ENCODE results near the gene NLGN1. TPM values are rescaled to one million over a fixed set of nuclear protein-coding genes. Genes with fewer than 3 reads are reported as not detected.

NLGN1 gene
- total and polyA plus RNA-seq, 2 of the 13 experiments (the other 11 are each of a cell fraction or from before 2014, with no cell fraction given): not detected

DNA sequence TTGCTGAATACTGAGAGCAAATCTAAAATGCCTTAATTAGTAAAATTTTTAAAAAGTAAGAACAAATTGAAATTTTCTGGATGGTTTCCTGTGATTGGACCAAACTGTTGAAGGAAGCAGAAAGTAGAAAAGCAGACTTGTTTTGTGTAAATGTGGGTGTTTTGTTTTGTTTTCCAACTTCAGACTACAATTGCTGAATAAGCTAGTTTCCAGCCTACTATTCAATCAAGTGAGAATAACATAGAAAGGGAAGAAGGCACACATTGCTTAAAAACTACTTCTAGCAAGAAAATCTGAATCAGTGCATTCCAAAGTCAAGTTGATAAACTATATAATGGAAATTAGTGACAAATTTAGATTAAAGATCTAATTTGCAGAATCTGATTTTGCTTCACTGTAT, 519.3 kb downstream of the NLGN1 start:
- no peaks in the 10 kb centered on the region for H3K9me3 ChIP-seq (ENCODE audit: low read length)
- no peak overlapping the region for H3K4me2 ChIP-seq (ENCODE audit: low read depth, low read length)
- no peak for ATAC-seq
- peak; percentile 43; the same call in 1 of the 2 replicates for TF ChIP-seq MAFF (IDR thresholded peaks at IDR 0.05; ENCODE audit: low read depth, low read length)
- TF ChIP-seq MEIS1 (CRISPR knock-in tag; IDR thresholded peaks at IDR 0.05; ENCODE audit: borderline replicate concordance): no peak
- TF ChIP-seq, protein P1, sequence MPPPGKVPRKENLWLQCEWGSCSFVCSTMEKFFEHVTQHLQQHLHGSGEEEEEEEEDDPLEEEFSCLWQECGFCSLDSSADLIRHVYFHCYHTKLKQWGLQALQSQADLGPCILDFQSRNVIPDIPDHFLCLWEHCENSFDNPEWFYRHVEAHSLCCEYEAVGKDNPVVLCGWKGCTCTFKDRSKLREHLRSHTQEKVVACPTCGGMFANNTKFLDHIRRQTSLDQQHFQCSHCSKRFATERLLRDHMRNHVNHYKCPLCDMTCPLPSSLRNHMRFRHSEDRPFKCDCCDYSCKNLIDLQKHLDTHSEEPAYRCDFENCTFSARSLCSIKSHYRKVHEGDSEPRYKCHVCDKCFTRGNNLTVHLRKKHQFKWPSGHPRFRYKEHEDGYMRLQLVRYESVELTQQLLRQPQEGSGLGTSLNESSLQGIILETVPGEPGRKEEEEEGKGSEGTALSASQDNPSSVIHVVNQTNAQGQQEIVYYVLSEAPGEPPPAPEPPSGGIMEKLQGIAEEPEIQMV (CRISPR knock-in tag; IDR thresholded peaks at IDR 0.05; ENCODE audit: low read depth): no peak
- peak; percentile 6 to 69; a peak in 2 of 4 replicates for TF ChIP-seq MAFK (conservative IDR thresholded peaks at IDR 0.05 in 1 of 2, IDR thresholded peaks at IDR 0.05 in 1 of 2; ENCODE audit: low read length in 2 of 2)
- no peak for TF ChIP-seq ZNF501 (CRISPR knock-in tag; IDR thresholded peaks at IDR 0.05)
- no peak overlapping the region for H3K27ac ChIP-seq (ENCODE audit: extremely low read length, insufficient read depth, low read length)
- no TSS peak for BruUV-seq (replicated peaks)
- H3K9ac ChIP-seq (ENCODE audit: insufficient read depth, low read depth, low read length): no peak overlapping the region
- H3K4me3 ChIP-seq (replicated peaks in 1 of 3; ENCODE audit: insufficient read depth in 1 of 3, low read depth in 2 of 3, low read length in 3 of 3): no peak overlapping the region
- DNase-seq (ENCODE audit: low spot score): no peak
- no peaks in the 10 kb centered on the region for H3K79me2 ChIP-seq (ENCODE audit: insufficient read depth, low read length)
- no peaks in the 10 kb centered on the region for H4K20me1 ChIP-seq (ENCODE audit: insufficient read depth, low read length)
- H3K27me3 ChIP-seq (ENCODE audit: control insufficient read depth in 1 of 2, insufficient read depth in 2 of 2, low read length in 2 of 2): no peaks in the 10 kb centered on the region
- no peaks in the 10 kb centered on the region for H3K36me3 ChIP-seq (replicated peaks in 1 of 2; ENCODE audit: control insufficient read depth in 1 of 2, insufficient read depth in 2 of 2, low read length in 2 of 2)
- no peak overlapping the region for H2AFZ ChIP-seq (ENCODE audit: low read length)
- POLR2A ChIA-PET: no interaction called here
- in situ Hi-C loops (cut with HindIII; ENCODE audit: extremely low pct_ligation_motif_present, low pct_unique_long_range_greater_than_20kb) (no loop called here), intact Hi-C loops (cut with micrococcal nuclease; ENCODE audit: unreplicated experiment) (no loop called here)
- CTCF ChIA-PET (ENCODE audit: low intra/inter-chr PET ratio, low total read pairs): no interaction called here
- no peaks in the 10 kb centered on the region for H3K4me1 ChIP-seq (ENCODE audit: insufficient read depth, low read length)
- no peak for FAIRE-seq

DNA sequence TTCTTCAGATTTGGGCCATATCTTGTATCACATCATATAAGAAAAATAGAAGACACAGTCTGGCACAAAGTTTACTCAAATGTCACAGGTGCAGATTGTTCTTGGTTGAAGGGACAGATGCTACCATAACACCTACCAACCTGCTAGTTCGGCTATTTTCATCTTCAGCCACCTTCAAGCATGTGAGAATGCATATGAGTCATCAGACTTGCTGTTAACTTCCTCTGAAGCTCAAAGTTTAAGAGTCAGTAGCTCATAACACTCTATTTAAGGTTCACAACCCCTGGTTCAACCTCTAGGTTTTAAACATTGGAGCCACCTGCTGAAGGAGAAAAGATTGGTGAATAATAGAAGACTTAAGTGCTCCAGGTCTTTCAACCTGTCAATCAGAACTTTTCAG, 522.8 kb downstream of the NLGN1 start:
- ATAC-seq (no peak), FAIRE-seq (no peak), DNase-seq (ENCODE audit: low spot score) (no peak)
- in situ Hi-C loops (cut with HindIII; ENCODE audit: extremely low pct_ligation_motif_present, low pct_unique_long_range_greater_than_20kb): no loop called here
- intact Hi-C loops (cut with micrococcal nuclease; ENCODE audit: unreplicated experiment): no loop called here
- H3K9me3 ChIP-seq (ENCODE audit: low read length): no peaks in the 10 kb centered on the region
- no peak overlapping the region for H3K27ac ChIP-seq (ENCODE audit: extremely low read length, insufficient read depth, low read length)
- 0% methylated on average over 1 of the region's 1 CpG for WGBS (ENCODE audit: low lambda C conversion rate)
- no peaks in the 10 kb centered on the region for H4K20me1 ChIP-seq (ENCODE audit: insufficient read depth, low read length)
- H3K9ac ChIP-seq (ENCODE audit: insufficient read depth, low read depth, low read length): no peak overlapping the region
- ChIA-PET POLR2A (no interaction called here), CTCF (ENCODE audit: low intra/inter-chr PET ratio, low total read pairs) (no interaction called here)
- H3K36me3 ChIP-seq (replicated peaks in 1 of 2; ENCODE audit: control insufficient read depth in 1 of 2, insufficient read depth in 2 of 2, low read length in 2 of 2): no peaks in the 10 kb centered on the region
- no peaks in the 10 kb centered on the region for H3K27me3 ChIP-seq (ENCODE audit: control insufficient read depth in 1 of 2, insufficient read depth in 2 of 2, low read length in 2 of 2)
- BruUV-seq (replicated peaks): no TSS peak
- H3K4me3 ChIP-seq (replicated peaks in 1 of 3; ENCODE audit: insufficient read depth in 1 of 3, low read depth in 2 of 3, low read length in 3 of 3): no peak overlapping the region
- no peak overlapping the region for H3K4me2 ChIP-seq (ENCODE audit: low read depth, low read length)
- H2AFZ ChIP-seq (ENCODE audit: low read length): no peak overlapping the region
- H3K4me1 ChIP-seq (ENCODE audit: insufficient read depth, low read length): no peaks in the 10 kb centered on the region
- no peaks in the 10 kb centered on the region for H3K79me2 ChIP-seq (ENCODE audit: insufficient read depth, low read length)
- TF ChIP-seq BRD4 (CRISPR knock-in tag; IDR thresholded peaks at IDR 0.05): no peak
- no peak for TF ChIP-seq ZNF841 (CRISPR knock-in tag; IDR thresholded peaks at IDR 0.05; ENCODE audit: borderline replicate concordance)
- no peak for TF ChIP-seq NAIF1 (CRISPR knock-in tag; IDR thresholded peaks at IDR 0.05; ENCODE audit: borderline replicate concordance)
- TF ChIP-seq GFI1 (CRISPR knock-in tag; IDR thresholded peaks at IDR 0.05; ENCODE audit: borderline replicate concordance): no peak
- TF ChIP-seq, protein P2, sequence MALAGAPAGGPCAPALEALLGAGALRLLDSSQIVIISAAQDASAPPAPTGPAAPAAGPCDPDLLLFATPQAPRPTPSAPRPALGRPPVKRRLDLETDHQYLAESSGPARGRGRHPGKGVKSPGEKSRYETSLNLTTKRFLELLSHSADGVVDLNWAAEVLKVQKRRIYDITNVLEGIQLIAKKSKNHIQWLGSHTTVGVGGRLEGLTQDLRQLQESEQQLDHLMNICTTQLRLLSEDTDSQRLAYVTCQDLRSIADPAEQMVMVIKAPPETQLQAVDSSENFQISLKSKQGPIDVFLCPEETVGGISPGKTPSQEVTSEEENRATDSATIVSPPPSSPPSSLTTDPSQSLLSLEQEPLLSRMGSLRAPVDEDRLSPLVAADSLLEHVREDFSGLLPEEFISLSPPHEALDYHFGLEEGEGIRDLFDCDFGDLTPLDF (CRISPR knock-in tag; IDR thresholded peaks at IDR 0.05): no peak
- TF ChIP-seq ARNT (IDR thresholded peaks at IDR 0.05): no peak
- TF ChIP-seq ZNF746 (CRISPR knock-in tag; IDR thresholded peaks at IDR 0.05): no peak
- TF ChIP-seq, protein P3, sequence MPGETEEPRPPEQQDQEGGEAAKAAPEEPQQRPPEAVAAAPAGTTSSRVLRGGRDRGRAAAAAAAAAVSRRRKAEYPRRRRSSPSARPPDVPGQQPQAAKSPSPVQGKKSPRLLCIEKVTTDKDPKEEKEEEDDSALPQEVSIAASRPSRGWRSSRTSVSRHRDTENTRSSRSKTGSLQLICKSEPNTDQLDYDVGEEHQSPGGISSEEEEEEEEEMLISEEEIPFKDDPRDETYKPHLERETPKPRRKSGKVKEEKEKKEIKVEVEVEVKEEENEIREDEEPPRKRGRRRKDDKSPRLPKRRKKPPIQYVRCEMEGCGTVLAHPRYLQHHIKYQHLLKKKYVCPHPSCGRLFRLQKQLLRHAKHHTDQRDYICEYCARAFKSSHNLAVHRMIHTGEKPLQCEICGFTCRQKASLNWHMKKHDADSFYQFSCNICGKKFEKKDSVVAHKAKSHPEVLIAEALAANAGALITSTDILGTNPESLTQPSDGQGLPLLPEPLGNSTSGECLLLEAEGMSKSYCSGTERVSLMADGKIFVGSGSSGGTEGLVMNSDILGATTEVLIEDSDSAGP (CRISPR knock-in tag; IDR thresholded peaks at IDR 0.05; ENCODE audit: borderline replicate concordance): no peak
- no peak for TF ChIP-seq MXD4 (CRISPR knock-in tag; IDR thresholded peaks at IDR 0.05)
- TF ChIP-seq SP2 (CRISPR knock-in tag; IDR thresholded peaks at IDR 0.05): no peak
- TF ChIP-seq ZBTB8A (CRISPR knock-in tag; IDR thresholded peaks at IDR 0.05; ENCODE audit: borderline replicate concordance, low read depth): no peak
